HEK293T (cell line): Measurements from ENCODE around the gene ARHGAP26.

ENCODE experiments used
- BHLHE40 ChIP-seq: fragments of 450-650 bp; IDR thresholded peaks from 2 replicates; pipeline ENCODE4 v1.6.1; 2016; ENCODE audit warnings: mild to moderate bottlenecking, moderate library complexity, borderline replicate concordance
- PKNOX1 ChIP-seq: fragments of 450-650 bp; IDR thresholded peaks from 2 replicates; pipeline ENCODE4 v1.6.1; 2016
- SP1 ChIP-seq: fragments of 450-650 bp; IDR thresholded peaks from 2 replicates; pipeline ENCODE4 v1.6.1; 2017
- SUZ12 ChIP-seq: fragments of 450-650 bp; IDR thresholded peaks from 2 replicates; pipeline ENCODE4 v1.6.1; 2016; ENCODE audit warnings: mild to moderate bottlenecking
- TARDBP ChIP-seq: fragments of 450-650 bp; IDR thresholded peaks from 2 replicates; pipeline ENCODE4 v1.6.1; 2016

- TF ChIP-seq TARDBP (no peak), BHLHE40 (no peak), PKNOX1 (no peak), SUZ12 (no peak), SP1 (no peak)
Observed at GRCh38 chr5:143267186-143267585, 497.0 kb downstream of the ARHGAP26 start.
